ENCODE measurements around the gene HES5. TPM values are rescaled to one million over a fixed set of nuclear protein-coding genes. Genes with fewer than 3 reads are reported as not detected.

The HES5 gene
- total and polyA plus RNA-seq, 2 of the 13 experiments (the other 11 are each of a cell fraction or from before 2014, with no cell fraction given) = not detected

GRCh38 chr1:2501820-2502119 is 28.3 kb downstream of the HES5 start (continued):
- TF ChIP-seq, protein P1, sequence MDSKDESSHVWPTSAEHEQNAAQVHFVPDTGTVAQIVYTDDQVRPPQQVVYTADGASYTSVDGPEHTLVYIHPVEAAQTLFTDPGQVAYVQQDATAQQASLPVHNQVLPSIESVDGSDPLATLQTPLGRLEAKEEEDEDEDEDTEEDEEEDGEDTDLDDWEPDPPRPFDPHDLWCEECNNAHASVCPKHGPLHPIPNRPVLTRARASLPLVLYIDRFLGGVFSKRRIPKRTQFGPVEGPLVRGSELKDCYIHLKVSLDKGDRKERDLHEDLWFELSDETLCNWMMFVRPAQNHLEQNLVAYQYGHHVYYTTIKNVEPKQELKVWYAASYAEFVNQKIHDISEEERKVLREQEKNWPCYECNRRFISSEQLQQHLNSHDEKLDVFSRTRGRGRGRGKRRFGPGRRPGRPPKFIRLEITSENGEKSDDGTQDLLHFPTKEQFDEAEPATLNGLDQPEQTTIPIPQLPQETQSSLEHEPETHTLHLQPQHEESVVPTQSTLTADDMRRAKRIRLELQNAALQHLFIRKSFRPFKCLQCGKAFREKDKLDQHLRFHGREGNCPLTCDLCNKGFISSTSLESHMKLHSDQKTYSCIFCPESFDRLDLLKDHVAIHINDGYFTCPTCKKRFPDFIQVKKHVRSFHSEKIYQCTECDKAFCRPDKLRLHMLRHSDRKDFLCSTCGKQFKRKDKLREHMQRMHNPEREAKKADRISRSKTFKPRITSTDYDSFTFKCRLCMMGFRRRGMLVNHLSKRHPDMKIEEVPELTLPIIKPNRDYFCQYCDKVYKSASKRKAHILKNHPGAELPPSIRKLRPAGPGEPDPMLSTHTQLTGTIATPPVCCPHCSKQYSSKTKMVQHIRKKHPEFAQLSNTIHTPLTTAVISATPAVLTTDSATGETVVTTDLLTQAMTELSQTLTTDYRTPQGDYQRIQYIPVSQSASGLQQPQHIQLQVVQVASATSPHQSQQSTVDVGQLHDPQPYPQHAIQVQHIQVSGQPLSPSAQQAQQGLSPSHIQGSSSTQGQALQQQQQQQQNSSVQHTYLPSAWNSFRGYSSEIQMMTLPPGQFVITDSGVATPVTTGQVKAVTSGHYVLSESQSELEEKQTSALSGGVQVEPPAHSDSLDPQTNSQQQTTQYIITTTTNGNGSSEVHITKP (CRISPR knock-in tag; IDR thresholded peaks at IDR 0.05; ENCODE audit: low read depth) = no peak
- TF ChIP-seq SIX1 (CRISPR knock-in tag; IDR thresholded peaks at IDR 0.05; ENCODE audit: borderline replicate concordance) (no peak), U2AF1 (optimal IDR thresholded peaks at IDR 0.05; ENCODE audit: low read depth, low read length) (no peak), ZUFSP (CRISPR knock-in tag; IDR thresholded peaks at IDR 0.05; ENCODE audit: borderline replicate concordance) (no peak), PAXIP1 (CRISPR knock-in tag; conservative IDR thresholded peaks at IDR 0.05) (0 out of 2 replicates have a peak, but pooled peaks have one; percentile 23), NR2C2 (CRISPR knock-in tag; IDR thresholded peaks at IDR 0.05; ENCODE audit: borderline replicate concordance) (no peak), ZNF687 (CRISPR knock-in tag; IDR thresholded peaks at IDR 0.05) (peak; percentile 55), NR2F6 (IDR thresholded peaks at IDR 0.05) (no peak), NR2F6 (CRISPR knock-in tag; IDR thresholded peaks at IDR 0.05) (peak; percentile 43; the same call in 1 of the 2 replicates), ETV5 (CRISPR knock-in tag; IDR thresholded peaks at IDR 0.05; ENCODE audit: borderline replicate concordance) (peak; percentile 56; the same call in 1 of the 2 replicates), NRL (CRISPR knock-in tag; IDR thresholded peaks at IDR 0.05; ENCODE audit: borderline replicate concordance) (no peak), HDAC6 (IDR thresholded peaks at IDR 0.05; ENCODE audit: low read depth, low read length) (no peak)
- TF ChIP-seq, protein P2, sequence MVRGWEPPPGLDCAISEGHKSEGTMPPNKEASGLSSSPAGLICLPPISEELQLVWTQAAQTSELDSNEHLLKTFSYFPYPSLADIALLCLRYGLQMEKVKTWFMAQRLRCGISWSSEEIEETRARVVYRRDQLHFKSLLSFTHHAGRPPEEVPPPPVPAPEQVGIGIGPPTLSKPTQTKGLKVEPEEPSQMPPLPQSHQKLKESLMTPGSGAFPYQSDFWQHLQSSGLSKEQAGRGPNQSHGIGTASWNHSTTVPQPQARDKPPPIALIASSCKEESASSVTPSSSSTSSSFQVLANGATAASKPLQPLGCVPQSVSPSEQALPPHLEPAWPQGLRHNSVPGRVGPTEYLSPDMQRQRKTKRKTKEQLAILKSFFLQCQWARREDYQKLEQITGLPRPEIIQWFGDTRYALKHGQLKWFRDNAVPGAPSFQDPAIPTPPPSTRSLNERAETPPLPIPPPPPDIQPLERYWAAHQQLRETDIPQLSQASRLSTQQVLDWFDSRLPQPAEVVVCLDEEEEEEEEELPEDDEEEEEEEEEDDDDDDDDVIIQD (CRISPR knock-in tag; IDR thresholded peaks at IDR 0.05; ENCODE audit: low read depth) = no peak

All from HepG2 (cell line).